Measurements from ENCODE around the gene ZNF629.
A peak's percentile ranks its signal among the peaks of the same experiment; 100 is the strongest.

Gene ZNF629

DNA sequence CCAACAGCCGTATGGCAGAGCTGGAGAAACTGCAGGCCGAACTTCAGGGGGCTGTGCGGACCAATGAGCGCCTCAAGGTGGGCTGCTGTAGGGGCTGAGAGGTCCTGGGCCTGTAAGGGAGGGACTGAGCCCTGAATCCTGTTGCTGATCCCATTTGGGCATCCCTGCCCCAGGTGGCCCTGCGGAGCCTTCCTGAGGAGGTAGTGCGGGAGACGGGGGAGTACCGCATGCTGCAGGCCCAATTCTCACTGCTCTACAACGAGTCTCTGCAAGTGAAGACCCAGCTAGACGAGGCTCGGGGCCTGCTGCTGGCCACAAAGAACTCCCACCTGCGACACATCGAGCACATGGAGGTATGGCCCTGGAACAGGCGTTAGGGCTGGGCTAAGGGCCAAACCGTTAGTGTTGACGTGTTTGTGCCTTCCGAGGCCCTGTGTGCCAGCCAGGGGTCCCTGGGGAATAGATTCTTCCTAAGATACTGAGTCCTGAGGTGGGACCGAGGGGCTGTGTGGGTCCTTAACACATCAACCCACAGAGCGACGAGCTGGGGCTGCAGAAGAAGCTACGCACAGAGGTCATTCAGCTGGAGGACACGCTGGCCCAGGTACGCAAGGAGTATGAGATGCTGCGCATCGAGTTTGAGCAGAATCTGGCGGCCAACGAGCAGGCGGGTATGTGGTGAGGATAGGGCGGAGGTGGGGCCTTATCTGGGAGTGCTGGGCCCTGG, 20.6 kb downstream of the ZNF629 start:
- no peak for DNase-seq (ENCODE audit: low read depth)
- TF ChIP-seq CTCF (IDR thresholded peaks at IDR 0.05; ENCODE audit: control insufficient read depth, extremely low read depth, insufficient read depth): no peak
- no peak overlapping the region for H3K4me3 ChIP-seq (ENCODE audit: low read depth, low read length)

DNA sequence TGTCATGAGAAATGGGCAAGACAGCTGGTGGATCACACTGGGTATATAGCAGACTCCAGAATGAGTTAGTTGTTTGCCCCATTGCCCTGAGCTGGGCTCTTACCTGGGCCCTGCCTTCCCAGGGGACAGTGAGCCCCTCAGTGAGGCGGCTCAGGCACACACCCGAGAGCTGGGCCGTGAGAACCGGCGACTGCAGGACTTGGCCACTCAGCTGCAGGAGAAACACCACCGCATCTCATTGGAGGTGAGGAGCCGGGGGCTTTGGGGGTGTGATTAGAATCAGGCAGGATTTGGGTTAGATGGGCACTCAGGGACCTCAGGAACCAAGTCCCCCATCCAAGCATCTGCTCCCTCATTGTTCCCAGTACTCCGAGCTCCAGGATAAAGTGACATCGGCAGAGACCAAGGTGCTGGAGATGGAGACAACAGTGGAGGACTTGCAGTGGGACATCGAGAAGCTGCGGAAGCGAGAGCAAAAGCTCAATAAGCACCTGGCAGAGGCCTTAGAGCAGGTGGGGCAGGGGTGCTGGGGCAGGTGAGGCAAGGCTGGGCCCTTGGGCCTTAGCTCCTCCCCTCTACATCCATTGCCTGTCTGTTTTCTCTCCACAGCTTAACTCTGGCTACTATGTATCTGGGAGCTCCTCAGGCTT, 22.1 kb downstream of the ZNF629 start:
- TF ChIP-seq CTCF (IDR thresholded peaks at IDR 0.05; ENCODE audit: control insufficient read depth, extremely low read depth, insufficient read depth): no peak
- DNase-seq (ENCODE audit: low read depth): no peak
- H3K4me3 ChIP-seq (ENCODE audit: low read depth, low read length): no peak overlapping the region

- DNase-seq (ENCODE audit: low read depth): no peak
- no peak overlapping the region for H3K4me3 ChIP-seq (ENCODE audit: low read depth, low read length)
- TF ChIP-seq CTCF (IDR thresholded peaks at IDR 0.05; ENCODE audit: control insufficient read depth, extremely low read depth, insufficient read depth): no peak
Measured at GRCh38 chr16:30764086-30764485, 22.9 kb downstream of the ZNF629 start.

DNA sequence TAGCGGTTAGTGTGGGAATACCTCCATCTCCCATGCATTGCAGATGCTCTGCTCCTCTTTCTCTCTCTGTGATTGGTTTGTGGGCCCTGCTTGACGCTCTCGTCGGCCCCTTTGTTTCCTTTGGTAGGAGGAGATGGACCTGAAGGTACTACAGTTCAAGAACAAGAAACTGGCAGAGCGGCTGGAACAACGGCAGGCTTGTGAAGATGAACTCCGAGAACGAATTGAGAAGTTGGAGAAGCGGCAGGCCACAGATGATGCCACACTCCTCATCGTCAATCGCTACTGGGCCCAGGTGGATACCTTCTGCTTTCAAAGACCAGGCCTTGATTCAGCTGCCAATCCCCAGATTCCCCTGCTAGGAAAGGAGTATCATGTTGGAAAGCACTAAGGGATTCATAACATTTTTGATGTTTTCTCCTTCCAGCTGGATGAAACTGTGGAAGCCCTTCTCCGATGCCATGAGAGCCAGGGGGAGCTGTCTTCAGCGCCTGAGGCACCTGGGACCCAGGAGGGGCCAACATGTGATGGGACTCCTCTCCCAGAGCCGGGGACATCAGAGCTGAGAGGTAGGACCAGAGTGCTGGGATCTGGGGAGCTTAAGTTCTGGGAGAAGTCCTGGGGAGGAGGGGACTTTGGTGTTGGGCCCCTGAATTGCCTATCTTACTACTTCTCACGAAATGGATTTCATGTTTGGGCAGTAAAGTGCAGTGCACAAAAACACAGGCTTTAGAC, 23.8 kb downstream of the ZNF629 start:
- TF ChIP-seq CTCF (IDR thresholded peaks at IDR 0.05; ENCODE audit: control insufficient read depth, extremely low read depth, insufficient read depth): no peak
- no peak for DNase-seq (ENCODE audit: low read depth)
- H3K4me3 ChIP-seq (ENCODE audit: low read depth, low read length): peak overlapping the region; percentile 78

- H3K4me3 ChIP-seq (ENCODE audit: low read depth, low read length): peak within 1 kb of the TSS; percentile 78
- no peak for TF ChIP-seq CTCF (IDR thresholded peaks at IDR 0.05; ENCODE audit: control insufficient read depth, extremely low read depth, insufficient read depth)
- DNase-seq (ENCODE audit: low read depth): peak; percentile 94
Measured at GRCh38 chr16:30761928-30762902, 24.8 kb downstream of the ZNF629 start, which contains the start of the genes CFAP119 and RNF40. TSS of gene CFAP119 (minus strand) at chr16:30762062. CDS start at chr16:30761748, 314 bp downstream. TSS of gene RNF40 (plus strand) at chr16:30762322. CDS start at chr16:30762546, 224 bp downstream.

- peak overlapping the region; percentile 78 for H3K4me3 ChIP-seq (ENCODE audit: low read depth, low read length)
- TF ChIP-seq CTCF (IDR thresholded peaks at IDR 0.05; ENCODE audit: control insufficient read depth, extremely low read depth, insufficient read depth): no peak
- no peak for DNase-seq (ENCODE audit: low read depth)
Measured at GRCh38 chr16:30761427-30761927, 25.5 kb downstream of the ZNF629 start.
